Measurements from ENCODE around the gene FBXO30.

Gene FBXO30, protein sequence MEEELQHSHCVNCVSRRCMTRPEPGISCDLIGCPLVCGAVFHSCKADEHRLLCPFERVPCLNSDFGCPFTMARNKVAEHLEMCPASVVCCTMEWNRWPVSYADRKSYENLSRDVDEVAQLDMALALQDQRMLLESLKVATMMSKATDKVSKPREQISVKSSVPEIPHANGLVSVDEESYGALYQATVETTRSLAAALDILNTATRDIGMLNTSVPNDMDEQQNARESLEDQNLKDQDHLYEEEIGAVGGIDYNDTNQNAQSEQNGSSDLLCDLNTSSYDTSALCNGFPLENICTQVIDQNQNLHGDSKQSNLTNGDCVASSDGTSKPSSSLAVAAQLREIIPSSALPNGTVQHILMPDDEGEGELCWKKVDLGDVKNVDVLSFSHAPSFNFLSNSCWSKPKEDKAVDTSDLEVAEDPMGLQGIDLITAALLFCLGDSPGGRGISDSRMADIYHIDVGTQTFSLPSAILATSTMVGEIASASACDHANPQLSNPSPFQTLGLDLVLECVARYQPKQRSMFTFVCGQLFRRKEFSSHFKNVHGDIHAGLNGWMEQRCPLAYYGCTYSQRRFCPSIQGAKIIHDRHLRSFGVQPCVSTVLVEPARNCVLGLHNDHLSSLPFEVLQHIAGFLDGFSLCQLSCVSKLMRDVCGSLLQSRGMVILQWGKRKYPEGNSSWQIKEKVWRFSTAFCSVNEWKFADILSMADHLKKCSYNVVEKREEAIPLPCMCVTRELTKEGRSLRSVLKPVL

GRCh38 chr6:145814501-145815308 is at the start of gene FBXO30:
Gene FBXO30 (minus strand): TSS chr6:145814795. CDS start chr6:145806405, 8,390 bp downstream.
- peak; percentile 71 to 78 for DNase-seq (ENCODE audit: low read depth in 2 of 2)

GRCh38 chr6:145863988-145864616 is 49.5 kb upstream of the FBXO30 start:
- no peak for DNase-seq (ENCODE audit: low read depth in 2 of 2)

GRCh38 chr6:145863366-145863765 is 48.8 kb upstream of the FBXO30 start:
- no peak for DNase-seq (ENCODE audit: low read depth in 2 of 2)

DNA sequence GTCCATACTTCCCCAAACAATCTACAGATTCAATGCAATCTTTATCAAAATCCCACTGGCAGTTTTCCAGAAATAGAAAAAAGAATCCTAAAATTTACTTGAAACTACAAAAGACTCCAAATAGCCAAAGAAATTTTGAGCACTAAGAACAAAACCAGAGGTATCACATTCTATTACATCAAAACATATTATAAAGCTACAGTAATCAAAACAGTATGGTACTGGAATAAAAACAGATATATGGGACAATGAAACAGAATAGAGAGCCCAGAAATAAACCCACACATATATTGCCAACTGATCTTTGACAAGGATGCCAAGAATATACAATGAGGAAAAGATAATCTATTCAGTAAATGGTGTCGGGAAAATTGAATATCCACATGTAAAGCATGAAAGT is 46.0 kb upstream of the FBXO30 start:
- no peak for DNase-seq (ENCODE audit: low read depth in 2 of 2)

DNA sequence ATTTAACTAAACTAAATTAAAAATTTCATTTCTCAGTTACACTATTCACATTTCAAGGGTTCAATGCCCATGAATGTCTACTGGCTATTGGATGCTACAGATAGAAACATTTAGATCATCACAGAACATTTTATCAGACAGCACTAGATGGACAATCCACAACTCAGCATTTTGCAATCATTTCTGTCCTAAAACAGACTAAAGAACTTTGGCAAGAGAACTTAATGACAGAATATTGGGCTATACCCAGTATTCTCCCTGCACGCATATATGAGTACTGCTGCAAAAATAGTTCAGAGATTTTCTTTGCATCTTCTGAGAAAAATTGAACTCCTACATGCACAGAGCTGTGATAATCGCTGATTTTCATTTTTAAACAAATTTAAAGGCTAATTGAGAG is 36.1 kb upstream of the FBXO30 start:
- no peak for DNase-seq (ENCODE audit: low read depth in 2 of 2)

DNA sequence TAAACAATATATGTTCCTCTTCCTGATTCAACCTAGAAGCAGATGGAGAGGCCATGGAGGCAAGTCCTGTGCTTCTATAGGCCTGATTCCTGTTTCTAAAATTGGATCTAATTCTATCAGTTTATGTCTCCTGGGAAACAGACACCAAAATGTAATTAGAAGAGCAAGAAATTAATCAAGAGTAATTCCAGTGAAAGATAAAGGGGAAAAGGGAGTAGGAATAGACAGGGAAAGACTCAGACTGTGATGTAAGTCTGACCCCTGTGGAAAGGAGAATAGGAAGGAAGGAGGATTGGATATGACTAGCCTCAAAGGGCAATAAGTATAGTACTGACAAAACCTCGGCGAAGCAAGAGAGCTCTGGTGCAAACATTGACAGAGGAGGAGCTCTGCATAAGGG is 33.9 kb upstream of the FBXO30 start:
- DNase-seq (ENCODE audit: low read depth in 2 of 2) = no peak

GRCh38 chr6:145845557-145845956 is 31.0 kb upstream of the FBXO30 start:
- DNase-seq (ENCODE audit: low read depth in 2 of 2) = no peak

DNA sequence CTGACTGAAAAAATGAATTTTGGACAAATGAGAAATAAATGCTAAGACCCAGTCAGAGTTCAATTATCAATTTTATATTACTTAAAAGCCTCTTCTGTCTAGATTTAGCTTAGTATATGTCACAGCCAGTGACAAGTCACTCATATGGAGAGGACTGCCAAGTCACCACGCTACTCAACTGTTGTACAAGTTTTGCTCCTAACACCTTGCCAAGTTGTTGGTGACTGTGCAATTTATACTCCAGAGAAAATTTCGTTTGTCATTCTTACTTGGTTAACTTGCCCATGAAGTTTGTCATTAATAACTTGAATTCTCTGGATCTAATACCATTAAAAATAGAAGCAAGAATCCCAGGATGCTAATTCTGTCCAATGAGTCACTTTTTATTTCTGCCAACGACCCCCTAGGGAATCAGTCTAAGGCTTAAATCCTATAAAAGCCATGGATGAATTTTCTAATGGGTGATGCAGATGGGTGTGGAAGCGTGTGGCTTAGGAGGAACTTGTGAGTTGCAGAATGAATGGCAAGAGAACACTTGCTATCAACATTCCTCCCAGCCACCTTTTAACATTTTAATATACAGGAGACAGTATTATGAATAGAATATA is 30.4 kb upstream of the FBXO30 start:
- no peak for DNase-seq (ENCODE audit: low read depth in 2 of 2)

DNA sequence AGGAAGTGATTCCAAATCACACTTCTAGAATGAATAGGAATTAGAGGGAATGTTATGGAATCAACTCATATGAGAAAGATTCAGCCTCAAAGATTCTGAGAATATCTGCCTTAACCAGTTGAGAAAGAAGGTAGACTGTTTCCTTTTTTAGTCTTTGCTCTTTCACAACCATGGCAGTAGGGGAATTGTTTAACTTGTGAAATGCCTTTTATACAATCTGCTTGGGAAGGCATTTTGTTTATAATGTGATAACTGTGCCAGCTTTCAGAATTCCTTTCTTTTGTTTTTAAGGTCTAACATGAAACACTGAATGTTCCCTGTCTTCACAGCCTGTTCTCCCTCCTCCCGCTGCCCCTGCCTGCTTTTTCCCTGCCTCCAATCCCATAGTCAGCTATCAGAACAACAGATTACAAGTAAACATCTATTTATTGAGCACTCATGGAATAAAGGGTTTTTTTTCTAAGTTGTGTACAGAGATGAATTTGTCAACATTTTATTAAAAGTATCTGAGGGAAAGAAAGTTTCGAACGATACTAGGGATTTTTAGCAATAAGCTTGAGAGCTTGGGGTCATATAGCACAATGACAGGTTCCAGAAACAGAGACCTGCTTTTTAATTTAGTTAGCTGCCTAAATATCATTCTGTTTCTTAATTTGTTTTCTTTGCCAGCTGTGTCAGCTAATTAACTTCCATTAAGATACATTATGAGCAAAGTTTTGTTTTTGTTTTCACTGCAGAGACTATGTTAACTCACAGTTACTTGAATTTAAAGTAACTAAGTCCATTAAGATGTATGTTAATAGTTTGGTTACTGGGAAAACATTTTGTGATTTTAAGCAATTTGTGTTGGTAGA is 28.3 kb upstream of the FBXO30 start:
- DNase-seq (ENCODE audit: low read depth in 2 of 2) = no peak

GRCh38 chr6:145841668-145842067 is 27.1 kb upstream of the FBXO30 start:
- DNase-seq (ENCODE audit: low read depth in 2 of 2) = no peak

- no peak for DNase-seq (ENCODE audit: low read depth in 2 of 2)
Measured at GRCh38 chr6:145839653-145840052, 25.1 kb upstream of the FBXO30 start.

GRCh38 chr6:145838305-145838704 is 23.7 kb upstream of the FBXO30 start:
- no peak for DNase-seq (ENCODE audit: low read depth in 2 of 2)

- no peak for DNase-seq (ENCODE audit: low read depth in 2 of 2)
Measured at GRCh38 chr6:145836772-145837171, 22.2 kb upstream of the FBXO30 start.

DNA sequence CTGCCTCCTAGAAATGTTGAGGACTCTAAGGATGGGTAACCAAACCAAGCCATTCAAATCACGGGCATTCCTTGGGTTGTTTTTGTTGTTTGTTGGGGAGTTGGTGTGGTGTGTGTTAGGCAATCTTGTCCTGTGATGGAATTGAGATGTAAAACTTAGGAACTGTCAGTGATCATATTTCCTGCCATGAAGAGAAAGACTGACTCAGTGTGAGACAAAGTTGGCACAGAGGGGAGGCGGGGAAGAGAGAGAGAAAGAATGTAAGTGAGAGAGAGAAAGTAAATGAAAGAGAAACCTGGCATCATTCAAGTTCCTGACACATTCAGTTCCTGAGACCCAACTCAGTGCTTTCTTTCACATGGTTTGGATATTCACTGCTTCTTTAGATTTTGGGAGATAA is 21.6 kb upstream of the FBXO30 start:
- no peak for DNase-seq (ENCODE audit: low read depth in 2 of 2)

DNA sequence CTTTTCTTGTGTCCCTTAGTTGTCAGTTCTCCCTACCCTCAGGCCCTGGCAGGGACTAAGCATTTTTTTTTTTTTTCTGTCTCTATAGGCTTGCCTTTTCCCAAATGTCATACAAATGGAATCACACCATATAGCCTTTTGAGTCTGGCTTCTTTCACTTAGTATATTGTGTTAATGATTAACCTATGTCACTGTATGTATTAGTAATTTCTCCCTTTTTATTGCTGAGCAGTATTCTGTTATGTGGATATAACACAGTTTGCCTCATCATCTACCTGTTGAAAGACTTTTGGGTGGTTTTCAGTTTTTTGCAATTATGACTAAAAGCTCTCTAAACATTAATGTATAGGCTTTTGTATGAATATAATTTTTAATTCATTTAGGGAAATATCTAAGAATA is 16.0 kb upstream of the FBXO30 start:
- no peak for DNase-seq (ENCODE audit: low read depth in 2 of 2)

GRCh38 chr6:145829950-145830349 is 15.4 kb upstream of the FBXO30 start:
- no peak for DNase-seq (ENCODE audit: low read depth in 2 of 2)

GRCh38 chr6:145829102-145829501 is 14.5 kb upstream of the FBXO30 start:
- no peak for DNase-seq (ENCODE audit: low read depth in 2 of 2)

GRCh38 chr6:145824344-145824743 is 9.7 kb upstream of the FBXO30 start:
- DNase-seq (ENCODE audit: low read depth in 2 of 2) = no peak

DNA sequence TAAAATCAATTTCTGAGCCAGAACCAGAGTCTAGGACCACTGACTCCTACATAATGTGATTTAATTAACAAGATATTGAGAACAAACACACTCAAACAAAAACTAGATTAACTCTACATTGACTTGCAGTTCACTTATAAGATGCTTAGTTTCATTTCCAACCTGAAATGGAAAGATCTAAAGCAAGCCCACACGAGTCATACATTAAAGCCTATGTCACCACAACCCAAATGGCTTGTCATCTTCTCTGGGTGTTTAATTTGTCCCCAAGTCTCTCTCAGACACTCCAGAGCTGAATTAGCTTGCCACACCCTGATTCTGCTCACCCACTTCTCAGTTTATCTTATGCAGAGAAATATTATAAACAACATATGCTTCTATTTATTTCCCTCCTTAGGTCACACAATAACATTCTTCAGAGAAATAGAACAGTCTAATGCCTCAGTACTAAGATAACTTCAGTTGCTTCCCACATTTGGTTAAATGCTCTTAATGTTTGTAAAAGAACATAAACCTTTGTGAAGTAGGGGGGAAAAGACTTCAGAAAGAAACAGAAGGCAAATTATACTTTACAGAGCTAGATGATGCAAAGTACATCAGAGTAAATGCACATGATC is 8.8 kb upstream of the FBXO30 start:
- DNase-seq (ENCODE audit: low read depth in 2 of 2) = no peak

GRCh38 chr6:145822456-145822855 is 7.9 kb upstream of the FBXO30 start:
- DNase-seq (ENCODE audit: low read depth in 2 of 2) = no peak
